HG03025 (cell line): ENCODE data around the gene LRP8.

Source experiments
- ATAC-seq: cut with Tn5 transposase; IDR thresholded peaks from one replicate; pipeline ENCODE4 v1.9.1; 2021; ENCODE audit warnings: mild to moderate bottlenecking, moderate library complexity; ENCODE audit not compliant: unreplicated experiment, low FRiP score

LRP8 gene

GRCh38 chr1:53324728-53325297, 3.1 kb downstream of the LRP8 start:
- no peak for ATAC-seq

GRCh38 chr1:53324321-53324720, 3.5 kb downstream of the LRP8 start:
- no peak for ATAC-seq

GRCh38 chr1:53323316-53323715, 4.6 kb downstream of the LRP8 start:
- ATAC-seq = no peak

GRCh38 chr1:53321776-53322602, 5.9 kb downstream of the LRP8 start:
- ATAC-seq = no peak

GRCh38 chr1:53321366-53321765, 6.5 kb downstream of the LRP8 start:
- ATAC-seq = no peak

GRCh38 chr1:53320646-53321045, 7.2 kb downstream of the LRP8 start:
- no peak for ATAC-seq

GRCh38 chr1:53319296-53320101, 8.4 kb downstream of the LRP8 start:
- ATAC-seq = no peak

- no peak for ATAC-seq
Observed at GRCh38 chr1:53317646-53318539, 10.0 kb downstream of the LRP8 start.

- ATAC-seq = no peak
Observed at GRCh38 chr1:53316766-53317581, 10.9 kb downstream of the LRP8 start.

- no peak for ATAC-seq
Observed at GRCh38 chr1:53316424-53316765, 11.5 kb downstream of the LRP8 start.

- ATAC-seq = no peak
Observed at GRCh38 chr1:53315456-53316423, 12.1 kb downstream of the LRP8 start.

GRCh38 chr1:53315046-53315445, 12.8 kb downstream of the LRP8 start:
- ATAC-seq = no peak

- no peak for ATAC-seq
Observed at GRCh38 chr1:53314606-53315005, 13.3 kb downstream of the LRP8 start.

- no peak for ATAC-seq
Observed at GRCh38 chr1:53314096-53314495, 13.8 kb downstream of the LRP8 start.

- no peak for ATAC-seq
Observed at GRCh38 chr1:53313556-53313955, 14.3 kb downstream of the LRP8 start.

GRCh38 chr1:53311702-53312305, 16.1 kb downstream of the LRP8 start:
- ATAC-seq = no peak

- ATAC-seq = no peak
Observed at GRCh38 chr1:53310847-53311681, 16.8 kb downstream of the LRP8 start.
